Rectal smooth muscle tissue (tissue), 1 donor: Measurements from ENCODE around the gene OSER1.

Experiments used
- H3K27ac ChIP-seq: one replicate; pipeline ENCODE4 v1.7.0; 2013; ENCODE audit warnings: low read depth, low read length, inconsistent platforms
- H3K27me3 ChIP-seq: one replicate; pipeline ENCODE4 v1.7.0; 2013; ENCODE audit warnings: low read length; ENCODE audit not compliant: control insufficient read depth, insufficient read depth
- H3K36me3 ChIP-seq: one replicate; pipeline ENCODE4 v1.7.0; 2013; ENCODE audit warnings: low read length; ENCODE audit not compliant: control insufficient read depth, insufficient read depth
- H3K4me1 ChIP-seq: one replicate; pipeline ENCODE4 v1.7.0; 2013; ENCODE audit warnings: low read length; ENCODE audit not compliant: control insufficient read depth, insufficient read depth
- H3K4me3 ChIP-seq: one replicate; pipeline ENCODE4 v1.7.0; 2013; ENCODE audit warnings: low read length
- H3K9ac ChIP-seq: one replicate; pipeline ENCODE4 v1.7.0; 2013; ENCODE audit warnings: low read length

Gene OSER1

GRCh38 chr20:44180814-44181213, 29.8 kb downstream of the OSER1 start:
- H3K4me3 ChIP-seq: peak overlapping the region; percentile 23
- H3K9ac ChIP-seq: no peak overlapping the region
- no peaks in the 10 kb centered on the region for H3K27me3 ChIP-seq
- peaks cover 41% of the 10 kb centered on the region for H3K4me1 ChIP-seq
- no peaks in the 10 kb centered on the region for H3K36me3 ChIP-seq
- H3K27ac ChIP-seq: peak overlapping the region; percentile 96

GRCh38 chr20:44176833-44177534, 33.6 kb downstream of the OSER1 start:
- Histone ChIP-seq H3K27ac (peak overlapping the region; percentile 96), H3K4me3 (no peak overlapping the region), H3K9ac (no peak overlapping the region), H3K4me1 (peaks cover 49% of the 10 kb centered on the region), H3K36me3 (peaks cover 3% of the 10 kb centered on the region), H3K27me3 (no peaks in the 10 kb centered on the region)

- Histone ChIP-seq H3K4me1 (peaks cover 49% of the 10 kb centered on the region), H3K9ac (no peak overlapping the region), H3K27me3 (no peaks in the 10 kb centered on the region), H3K27ac (peak overlapping the region; percentile 78), H3K4me3 (no peak overlapping the region), H3K36me3 (peaks cover 3% of the 10 kb centered on the region)
These were observed 35.4 kb downstream of the OSER1 start for GRCh38 chr20:44174996-44175765.

- Histone ChIP-seq H3K36me3 (peaks cover 3% of the 10 kb centered on the region), H3K4me1 (peaks cover 40% of the 10 kb centered on the region), H3K9ac (no peak overlapping the region), H3K27ac (peak overlapping the region; percentile 34), H3K4me3 (no peak overlapping the region), H3K27me3 (no peaks in the 10 kb centered on the region)
These were observed 36.7 kb downstream of the OSER1 start for GRCh38 chr20:44173846-44174245.

GRCh38 chr20:44173116-44173515, 37.5 kb downstream of the OSER1 start:
- Histone ChIP-seq H3K4me1 (peaks cover 41% of the 10 kb centered on the region), H3K9ac (no peak overlapping the region), H3K27me3 (no peaks in the 10 kb centered on the region), H3K36me3 (peaks cover 3% of the 10 kb centered on the region), H3K27ac (peak overlapping the region; percentile 27), H3K4me3 (no peak overlapping the region)

- Histone ChIP-seq H3K27ac (peak overlapping the region; percentile 57), H3K4me3 (no peak overlapping the region), H3K9ac (no peak overlapping the region), H3K4me1 (peaks cover 41% of the 10 kb centered on the region), H3K27me3 (no peaks in the 10 kb centered on the region), H3K36me3 (peaks cover 3% of the 10 kb centered on the region)
These were observed 38.0 kb downstream of the OSER1 start for GRCh38 chr20:44172572-44172950.

GRCh38 chr20:44171775-44172571, 38.6 kb downstream of the OSER1 start:
- H3K9ac ChIP-seq: no peak overlapping the region
- H3K4me1 ChIP-seq: peaks cover 42% of the 10 kb centered on the region
- no peak overlapping the region for H3K4me3 ChIP-seq
- H3K27me3 ChIP-seq: no peaks in the 10 kb centered on the region
- peaks cover 3% of the 10 kb centered on the region for H3K36me3 ChIP-seq
- peak overlapping the region; percentile 57 for H3K27ac ChIP-seq

- Histone ChIP-seq H3K4me1 (peaks cover 47% of the 10 kb centered on the region), H3K9ac (no peak overlapping the region)
These were observed 39.7 kb downstream of the OSER1 start for GRCh38 chr20:44170816-44171410.

GRCh38 chr20:44167736-44168135, 42.8 kb downstream of the OSER1 start:
- H3K4me1 ChIP-seq: peaks cover 43% of the 10 kb centered on the region
- no peaks in the 10 kb centered on the region for H3K27me3 ChIP-seq
- peak overlapping the region; percentile 82 for H3K27ac ChIP-seq
- no peak overlapping the region for H3K4me3 ChIP-seq
- H3K36me3 ChIP-seq: no peaks in the 10 kb centered on the region
- no peak overlapping the region for H3K9ac ChIP-seq

More at GRCh38 chr20:44170816-44171410, 39.7 kb downstream of the OSER1 start:
- Histone ChIP-seq H3K36me3 (peaks cover 3% of the 10 kb centered on the region), H3K4me3 (no peak overlapping the region), H3K27ac (peak overlapping the region; percentile 46), H3K27me3 (no peaks in the 10 kb centered on the region)

- Histone ChIP-seq H3K4me3 (no peak overlapping the region), H3K36me3 (no peaks in the 10 kb centered on the region), H3K4me1 (peaks cover 36% of the 10 kb centered on the region), H3K9ac (no peak overlapping the region), H3K27me3 (no peaks in the 10 kb centered on the region), H3K27ac (peak overlapping the region; percentile 82)
These were observed 44.1 kb downstream of the OSER1 start for GRCh38 chr20:44166477-44166876.

- Histone ChIP-seq H3K36me3 (no peaks in the 10 kb centered on the region), H3K27me3 (no peaks in the 10 kb centered on the region), H3K27ac (peak overlapping the region; percentile 82), H3K9ac (no peak overlapping the region), H3K4me1 (peaks cover 31% of the 10 kb centered on the region), H3K4me3 (no peak overlapping the region)
These were observed 44.6 kb downstream of the OSER1 start for GRCh38 chr20:44166008-44166407.

GRCh38 chr20:44160133-44160532, 50.4 kb downstream of the OSER1 start:
- Histone ChIP-seq H3K27ac (peak overlapping the region; percentile 27), H3K36me3 (peaks cover 4% of the 10 kb centered on the region), H3K4me1 (peaks cover 5% of the 10 kb centered on the region), H3K9ac (no peak overlapping the region), H3K27me3 (no peaks in the 10 kb centered on the region), H3K4me3 (no peak overlapping the region)
